Memory B cell (primary cell): Measurements from ENCODE around the gene TRIM34.
"Not testable (repeated sequence)": the region's sequence is repeated elsewhere in the genome, so short reads cannot be mapped to it uniquely, and the experiment has no call there.

ENCODE experiments used
- ATAC-seq: fragments of 150-1000 bp; cut with Tn5 transposase; 2 replicates; pipeline ENCODE4 v1.10.0; 2021; ENCODE audit warnings: low read depth, mild to moderate bottlenecking, moderate library complexity
- DNase-seq, 2 donors: peaks; one replicate each; pipeline ENCODE4 v3.0.0; 2022; ENCODE audit warnings: low spot score in 2 of 2
- H3K27ac Mint-ChIP-seq: one replicate; pipeline ENCODE4 v1.8.0; 2022; ENCODE audit warnings: mild to moderate bottlenecking, moderate library complexity, mixed read lengths
- H3K27me3 Mint-ChIP-seq: one replicate; pipeline ENCODE4 v1.8.0; 2022; ENCODE audit warnings: mixed read lengths
- H3K36me3 Mint-ChIP-seq: one replicate; pipeline ENCODE4 v1.8.0; 2022; ENCODE audit warnings: mild to moderate bottlenecking, mixed read lengths
- H3K4me1 Mint-ChIP-seq: one replicate; pipeline ENCODE4 v1.8.0; 2022; ENCODE audit warnings: mixed read lengths
- H3K4me3 Mint-ChIP-seq: one replicate; pipeline ENCODE4 v1.8.0; 2022; ENCODE audit warnings: mild to moderate bottlenecking, moderate library complexity, mixed read lengths
- H3K9me3 Mint-ChIP-seq: one replicate; pipeline ENCODE4 v1.8.0; 2022; ENCODE audit warnings: mixed read lengths

Gene TRIM34

DNA sequence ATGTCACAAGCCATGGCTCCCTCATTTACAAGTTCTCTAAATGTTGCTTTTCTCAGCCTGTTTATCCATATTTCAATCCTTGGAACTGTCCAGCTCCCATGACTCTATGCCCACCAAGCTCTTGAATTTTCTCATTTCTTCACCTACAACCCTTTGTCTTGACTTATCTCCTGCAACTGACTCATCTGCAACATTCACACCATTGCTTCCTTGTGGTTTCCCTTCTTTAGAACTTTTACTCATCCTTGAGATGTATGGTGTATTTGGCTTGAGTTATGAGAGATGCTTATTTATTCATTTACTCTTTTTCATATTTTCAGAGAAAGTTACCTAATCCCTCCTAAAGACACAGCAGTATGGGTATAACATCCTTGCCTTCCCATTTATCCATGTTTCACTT lies 18.8 kb downstream of the TRIM34 start:
- no peaks in the 10 kb centered on the region for H3K27me3 Mint-ChIP-seq
- H3K36me3 Mint-ChIP-seq, result peaks cover 38% of the 10 kb centered on the region
- no peaks in the 10 kb centered on the region for H3K4me1 Mint-ChIP-seq
- H3K27ac Mint-ChIP-seq, result no peak overlapping the region
- H3K4me3 Mint-ChIP-seq, result no peak overlapping the region
- H3K9me3 Mint-ChIP-seq, result no peaks in the 10 kb centered on the region
- DNase-seq (no peak), ATAC-seq (no peak)

DNA sequence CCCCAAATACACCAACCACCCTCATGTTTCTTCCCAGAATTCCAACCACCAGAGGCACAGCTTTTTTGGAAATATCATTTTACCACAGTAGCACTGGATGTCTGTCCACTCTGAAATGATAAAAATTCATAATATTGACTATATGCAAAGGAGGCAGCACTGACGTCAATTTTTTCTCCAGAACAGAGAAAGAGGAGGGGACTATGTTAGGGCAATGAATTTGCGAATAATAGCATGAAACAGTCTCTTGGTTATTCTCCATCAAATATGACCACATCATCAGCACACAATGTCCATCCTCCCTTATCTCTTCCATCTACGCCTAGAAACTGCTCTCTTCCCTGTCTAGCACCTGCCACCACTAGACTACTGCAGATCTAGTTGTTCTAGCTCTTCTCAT lies 21.3 kb downstream of the TRIM34 start:
- ATAC-seq (no peak), DNase-seq (no peak)
- Mint-ChIP-seq H3K27me3 (no peaks in the 10 kb centered on the region), H3K27ac (peak overlapping the region; percentile 33), H3K4me1 (no peaks in the 10 kb centered on the region), H3K9me3 (no peaks in the 10 kb centered on the region), H3K4me3 (no peak overlapping the region), H3K36me3 (peaks cover 28% of the 10 kb centered on the region)

- no peaks in the 10 kb centered on the region for H3K4me1 Mint-ChIP-seq
- DNase-seq, result no peak
- no peak overlapping the region for H3K4me3 Mint-ChIP-seq
- peaks cover 2% of the 10 kb centered on the region for H3K9me3 Mint-ChIP-seq
- H3K36me3 Mint-ChIP-seq, result peaks cover 18% of the 10 kb centered on the region
- H3K27ac Mint-ChIP-seq, result no peak overlapping the region
- H3K27me3 Mint-ChIP-seq, result no peaks in the 10 kb centered on the region
- ATAC-seq, result no peak
Measured at GRCh38 chr11:5655474-5655873, 30.7 kb downstream of the TRIM34 start.

GRCh38 chr11:5656956-5657355 lies 32.2 kb downstream of the TRIM34 start:
- not testable (repeated sequence) for DNase-seq, H3K4me3 Mint-ChIP-seq, ATAC-seq, H3K9me3 Mint-ChIP-seq, H3K27ac Mint-ChIP-seq, H3K4me1 Mint-ChIP-seq, H3K27me3 Mint-ChIP-seq
- H3K36me3 Mint-ChIP-seq, result peaks cover 18% of the 10 kb centered on the region

GRCh38 chr11:5658318-5658717 lies 33.5 kb downstream of the TRIM34 start:
- DNase-seq, result no peak
- no peaks in the 10 kb centered on the region for H3K27me3 Mint-ChIP-seq
- no peak for ATAC-seq
- no peaks in the 10 kb centered on the region for H3K4me1 Mint-ChIP-seq
- H3K4me3 Mint-ChIP-seq, result no peak overlapping the region
- no peak overlapping the region for H3K27ac Mint-ChIP-seq
- peaks cover 15% of the 10 kb centered on the region for H3K36me3 Mint-ChIP-seq
- H3K9me3 Mint-ChIP-seq, result no peaks in the 10 kb centered on the region

DNA sequence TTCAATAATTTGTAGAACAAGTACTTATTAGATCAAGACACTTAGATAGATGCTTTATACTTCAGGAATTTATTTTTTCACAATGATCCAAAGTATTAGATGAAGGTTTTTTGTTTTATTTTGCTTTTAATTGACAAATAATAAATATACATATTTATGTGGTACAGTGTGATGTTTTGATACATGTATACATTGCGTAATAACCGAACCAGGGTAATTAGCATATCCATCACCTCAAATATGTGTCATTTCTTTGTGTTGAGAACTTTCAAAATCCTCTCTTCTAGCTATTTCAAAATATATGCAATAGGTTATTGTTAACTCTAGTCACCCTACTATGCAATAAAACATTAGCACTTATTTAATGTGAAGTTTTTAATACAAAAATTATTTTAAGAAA lies 38.7 kb downstream of the TRIM34 start:
- ATAC-seq, result no peak
- Mint-ChIP-seq H3K27me3 (no peaks in the 10 kb centered on the region), H3K36me3 (peaks cover 26% of the 10 kb centered on the region)

DNA sequence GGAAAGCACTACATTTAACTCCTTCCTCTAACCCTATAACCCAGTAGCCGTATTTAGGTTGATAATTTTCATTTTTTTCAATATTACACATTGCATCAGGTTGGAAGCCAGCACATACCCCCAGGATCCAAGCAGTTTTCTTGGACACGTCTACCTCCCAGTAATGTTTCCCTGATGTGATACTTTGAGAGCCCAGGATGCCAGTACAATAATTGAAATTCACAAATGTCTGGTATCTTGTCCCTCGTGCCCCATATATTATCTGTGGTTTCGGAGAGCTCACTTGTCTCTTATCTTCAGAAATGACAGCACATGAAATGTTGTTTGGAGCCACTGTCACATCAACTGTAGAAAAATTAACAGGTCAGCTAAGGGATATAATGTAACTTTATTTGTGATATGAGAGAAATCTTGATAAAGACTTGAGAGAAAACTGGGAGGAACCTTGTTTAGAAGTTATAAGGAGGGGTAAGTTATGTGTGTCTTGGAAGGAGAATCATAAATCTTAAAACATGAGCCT lies 40.3 kb downstream of the TRIM34 start:
- Mint-ChIP-seq H3K27me3 (no peaks in the 10 kb centered on the region), H3K4me1 (no peaks in the 10 kb centered on the region), H3K9me3 (no peaks in the 10 kb centered on the region), H3K36me3 (peaks cover 32% of the 10 kb centered on the region), H3K27ac (no peak overlapping the region), H3K4me3 (no peak overlapping the region)
- DNase-seq (no peak), ATAC-seq (no peak)

More for the DNA sequence above, 38.7 kb downstream of the TRIM34 start:
- Mint-ChIP-seq H3K9me3 (no peaks in the 10 kb centered on the region), H3K4me1 (no peaks in the 10 kb centered on the region), H3K27ac (no peak overlapping the region), H3K4me3 (no peak overlapping the region)
- DNase-seq, result no peak

DNA sequence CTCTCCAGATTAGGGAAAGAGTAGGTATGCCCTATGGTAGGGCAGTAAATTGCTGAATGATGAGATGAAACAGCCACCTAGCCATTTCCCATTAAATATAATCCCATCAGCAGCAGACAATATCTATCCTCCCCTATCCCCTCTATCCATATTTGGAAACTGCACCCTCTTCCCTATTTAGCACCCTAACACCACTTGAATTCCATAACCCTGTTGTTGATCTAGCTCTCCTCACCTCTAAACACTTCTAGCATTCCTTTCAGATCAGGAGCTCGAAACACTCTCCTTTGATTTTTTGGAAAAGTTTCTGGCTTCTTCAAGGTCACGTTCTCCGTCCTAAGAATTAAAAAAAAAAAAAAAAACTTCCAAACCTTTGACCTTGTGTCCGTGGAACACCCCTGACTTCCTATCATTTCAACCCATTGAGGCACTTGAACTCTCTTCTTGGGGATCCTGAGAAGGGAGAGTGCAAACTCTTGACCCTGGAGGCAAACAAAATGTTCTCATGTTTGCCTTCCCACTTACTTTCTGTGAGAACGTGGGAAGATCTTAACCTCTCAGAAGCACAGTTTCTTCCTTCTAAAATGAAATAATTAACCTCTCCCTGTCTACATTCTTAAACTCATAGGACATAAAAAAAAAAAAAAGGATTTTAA lies 41.1 kb downstream of the TRIM34 start:
- Mint-ChIP-seq H3K36me3 (peaks cover 35% of the 10 kb centered on the region), H3K27me3 (no peaks in the 10 kb centered on the region), H3K4me1 (no peaks in the 10 kb centered on the region), H3K4me3 (no peak overlapping the region), H3K9me3 (no peaks in the 10 kb centered on the region), H3K27ac (no peak overlapping the region)
- ATAC-seq (no peak), DNase-seq (no peak)

GRCh38 chr11:5666402-5666793 lies 41.6 kb downstream of the TRIM34 start:
- H3K4me3 Mint-ChIP-seq, result no peak overlapping the region

GRCh38 chr11:5671831-5672230 lies 47.0 kb downstream of the TRIM34 start:
- H3K9me3 Mint-ChIP-seq, result no peaks in the 10 kb centered on the region
- H3K27me3 Mint-ChIP-seq, result no peaks in the 10 kb centered on the region
- no peak overlapping the region for H3K4me3 Mint-ChIP-seq
- DNase-seq (no peak), ATAC-seq (no peak)
- H3K4me1 Mint-ChIP-seq, result peaks cover 6% of the 10 kb centered on the region
- peaks cover 27% of the 10 kb centered on the region for H3K36me3 Mint-ChIP-seq
- no peak overlapping the region for H3K27ac Mint-ChIP-seq

More at GRCh38 chr11:5666402-5666793, 41.6 kb downstream of the TRIM34 start:
- Mint-ChIP-seq H3K4me1 (no peaks in the 10 kb centered on the region), H3K9me3 (no peaks in the 10 kb centered on the region), H3K27ac (no peak overlapping the region), H3K36me3 (peaks cover 32% of the 10 kb centered on the region), H3K27me3 (no peaks in the 10 kb centered on the region)
- no peak for DNase-seq
- no peak for ATAC-seq

- Mint-ChIP-seq H3K4me3 (no peak overlapping the region), H3K27ac (peak overlapping the region; percentile 16), H3K27me3 (no peaks in the 10 kb centered on the region), H3K4me1 (peaks cover 11% of the 10 kb centered on the region), H3K9me3 (no peaks in the 10 kb centered on the region), H3K36me3 (peaks cover 32% of the 10 kb centered on the region)
- DNase-seq (no peak), ATAC-seq (no peak)
Measured at GRCh38 chr11:5674391-5674790, 49.6 kb downstream of the TRIM34 start.

GRCh38 chr11:5679811-5680210 lies 55.0 kb downstream of the TRIM34 start:
- Mint-ChIP-seq H3K4me1 (peaks cover 22% of the 10 kb centered on the region), H3K36me3 (peaks cover 25% of the 10 kb centered on the region), H3K9me3 (no peaks in the 10 kb centered on the region), H3K27ac (peak overlapping the region; percentile 78), H3K4me3 (no peak overlapping the region), H3K27me3 (no peaks in the 10 kb centered on the region)
- DNase-seq (no peak), ATAC-seq (no peak)

DNA sequence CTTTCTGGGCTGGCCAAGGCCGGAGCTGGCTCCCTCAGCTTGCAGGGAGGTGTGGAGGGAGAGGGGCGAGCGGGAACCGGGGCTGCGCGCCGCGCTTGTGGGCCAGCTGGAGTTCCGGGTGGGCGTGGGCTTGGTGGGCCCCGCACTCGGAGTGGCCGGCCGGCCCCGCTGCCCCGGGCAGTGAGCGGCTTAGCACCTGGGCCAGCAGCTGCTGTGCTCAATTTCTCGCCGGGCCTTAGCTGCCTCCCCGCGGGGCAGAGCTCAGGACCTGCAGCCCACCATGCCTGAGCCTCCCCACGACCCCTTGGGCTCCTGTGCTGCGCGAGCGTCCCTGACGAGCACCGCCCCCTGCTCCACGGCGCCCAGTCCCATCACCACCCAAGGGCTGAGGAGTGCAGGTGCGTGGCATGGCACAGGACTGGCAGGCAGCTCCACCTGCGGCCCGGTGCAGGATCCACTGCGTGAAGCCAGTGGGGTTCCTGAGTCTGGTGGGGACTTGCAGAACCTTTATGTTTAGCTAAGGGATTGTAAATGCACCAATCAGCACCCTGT lies 58.2 kb downstream of the TRIM34 start:
- not testable (repeated sequence) for H3K4me3 Mint-ChIP-seq, H3K9me3 Mint-ChIP-seq, ATAC-seq, DNase-seq, H3K27me3 Mint-ChIP-seq
- peaks cover 28% of the 10 kb centered on the region for H3K4me1 Mint-ChIP-seq
- H3K36me3 Mint-ChIP-seq, result peaks cover 20% of the 10 kb centered on the region
- peak overlapping the region; percentile 89 for H3K27ac Mint-ChIP-seq

DNA sequence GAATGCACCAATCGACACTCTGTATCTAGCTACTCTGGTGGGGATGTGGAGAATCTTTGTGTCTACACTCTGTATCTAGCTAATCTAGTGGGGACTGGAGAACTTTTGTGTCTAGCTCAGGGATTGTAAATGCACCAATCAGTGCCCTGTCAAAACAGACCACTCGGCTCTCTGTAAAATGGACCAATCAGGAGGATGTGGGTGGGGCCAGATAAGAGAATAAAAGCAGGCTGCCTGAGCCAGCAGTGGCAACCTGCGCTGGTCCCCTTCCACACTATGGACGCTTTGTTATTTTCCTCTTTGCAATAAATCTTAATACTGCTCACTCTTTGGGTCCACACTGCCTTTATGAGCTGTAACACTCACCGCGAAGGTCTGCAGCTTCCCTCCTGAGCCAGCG lies 58.8 kb downstream of the TRIM34 start:
- not testable (repeated sequence) for H3K27me3 Mint-ChIP-seq

More for the DNA sequence above, 58.8 kb downstream of the TRIM34 start:
- peak overlapping the region; percentile 89 for H3K27ac Mint-ChIP-seq
- DNase-seq, H3K9me3 Mint-ChIP-seq, ATAC-seq: not testable (repeated sequence)
- H3K4me3 Mint-ChIP-seq, result peak overlapping the region; percentile 90
- peaks cover 14% of the 10 kb centered on the region for H3K36me3 Mint-ChIP-seq
- H3K4me1 Mint-ChIP-seq, result peaks cover 29% of the 10 kb centered on the region
